Smooth muscle cell (in vitro differentiated cells): ENCODE data around the gene MAP3K3. TPM values are rescaled to one million over a fixed set of nuclear protein-coding genes. Genes with fewer than 3 reads are reported as not detected.

Experiments
- DNase-seq: peaks from one replicate; lab custom pipeline; 2025; ENCODE audit not compliant: unreplicated experiment; lab: John Stamatoyannopoulos, UW
- H2AFZ ChIP-seq: fragments of 200-600 bp; sonication (generic); 2 replicates; pipeline ENCODE4 v1.6.0; 2016; ENCODE audit warnings: antibody characterized with exemption, low read depth, mild to moderate bottlenecking
- H3F3A ChIP-seq: fragments of 200-600 bp; sonication (generic); 2 replicates; pipeline ENCODE4 v1.6.0; 2017; ENCODE audit warnings: antibody characterized with exemption, low read depth
- H3K27ac ChIP-seq: fragments of 200-600 bp; sonication (generic); 2 replicates; pipeline ENCODE4 v1.5.1; 2016; ENCODE audit warnings: low read depth, mild to moderate bottlenecking
- H3K27me3 ChIP-seq: fragments of 200-600 bp; sonication (generic); 2 replicates; pipeline ENCODE4 v1.6.1; 2016; ENCODE audit warnings: low read depth, mild to moderate bottlenecking
- H3K36me3 ChIP-seq: fragments of 200-600 bp; sonication (generic); 2 replicates; pipeline ENCODE4 v1.5.1; 2016; ENCODE audit warnings: low read depth
- H3K4me1 ChIP-seq: fragments of 200-600 bp; sonication (generic); 2 replicates; pipeline ENCODE4 v1.5.1; 2016; ENCODE audit warnings: low read depth
- H3K4me2 ChIP-seq: fragments of 200-600 bp; sonication (generic); 2 replicates; pipeline ENCODE4 v1.6.0; 2016; ENCODE audit warnings: mild to moderate bottlenecking
- H3K4me3 ChIP-seq: fragments of 200-600 bp; sonication (generic); 2 replicates; pipeline ENCODE4 v1.5.1; 2016; ENCODE audit warnings: mild to moderate bottlenecking
- H3K79me2 ChIP-seq: fragments of 200-600 bp; sonication (generic); 2 replicates; pipeline ENCODE4 v1.6.0; 2016; ENCODE audit warnings: low read depth, mild to moderate bottlenecking
- H3K9ac ChIP-seq: fragments of 200-600 bp; sonication (generic); 2 replicates; pipeline ENCODE4 v1.6.0; 2016; ENCODE audit warnings: low read depth
- H3K9me3 ChIP-seq: fragments of 200-600 bp; sonication (generic); replicated peaks from 2 replicates; pipeline ENCODE4 v1.5.1; 2016; ENCODE audit warnings: low read depth
- H4K20me1 ChIP-seq: fragments of 200-600 bp; sonication (generic); 2 replicates; pipeline ENCODE4 v1.6.0; 2016; ENCODE audit warnings: low read depth
- WGBS: methylation state at CpG from one replicate; pipeline ENCODE4 v1.1.7; 2016; ENCODE audit warnings: low lambda C conversion rate; 5-methylcytosine and 5-hydroxymethylcytosine counted together
- polyA plus RNA-seq: library from polyadenylated mRNA; unstranded; fragments of >200 nt; fragmentation: Nextera tagmentation; extraction: Ambion mirVana; gene quantifications from 2 replicates; pipeline ENCODE4 v1.2.1, GENCODE V29; 2016
- total RNA-seq: library from RNA; depleted of rRNA; stranded (reverse); fragments of >200 nt; gene quantifications from 2 replicates; pipeline ENCODE4 v1.2.3, GENCODE V29; 2014
- TF ChIP-seq, protein P1 (sequence below): fragments of 200-600 bp; sonication (generic); IDR thresholded peaks from 2 replicates; pipeline ENCODE4 v1.5.1; 2017; ENCODE audit warnings: borderline replicate concordance, mild to moderate bottlenecking, antibody characterized with exemption; ENCODE audit not compliant: insufficient read depth, poor library complexity, severe bottlenecking

The MAP3K3 gene
- total and polyA plus RNA-seq, 2 experiments from 2014 or later, result 16.0 to 23.6 TPM

DNA sequence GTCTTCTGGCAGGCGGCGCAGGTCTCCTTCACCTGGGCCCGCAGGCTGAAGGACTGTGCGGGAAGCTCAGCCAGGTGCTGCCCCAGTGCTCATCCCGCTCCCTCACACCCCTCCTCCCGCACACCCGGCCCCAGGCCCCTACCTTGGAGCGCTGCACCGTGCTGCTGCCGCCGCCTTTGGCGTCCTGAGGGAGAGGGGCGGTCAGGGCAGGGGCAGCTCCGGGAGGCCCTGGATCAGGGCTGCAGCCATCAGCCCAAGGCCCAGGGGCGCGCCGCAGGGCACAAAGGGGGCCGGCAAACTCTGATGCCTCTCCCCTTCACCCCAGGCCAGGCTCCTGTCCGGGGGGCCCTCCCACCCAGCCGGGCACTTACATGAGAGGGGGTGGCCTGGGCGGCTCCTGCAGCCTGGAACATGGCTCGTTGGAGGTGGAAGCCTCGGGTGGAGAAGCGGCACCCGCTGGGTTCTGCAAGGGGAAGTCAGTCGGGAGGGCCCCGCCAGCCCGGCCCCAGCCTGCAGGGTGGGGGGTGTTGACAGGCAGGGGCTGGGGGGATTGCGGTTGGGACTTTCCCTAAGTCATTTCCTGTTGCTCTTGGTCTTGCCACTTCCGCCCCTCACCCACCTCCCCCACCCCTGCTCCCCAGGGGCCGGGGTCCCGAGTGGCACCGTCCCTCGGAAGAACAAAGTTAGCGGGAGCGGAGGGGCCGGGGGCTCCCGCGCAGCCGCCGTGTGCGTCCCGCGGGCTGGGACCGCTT is 76.8 kb downstream of the MAP3K3 start:
- Histone ChIP-seq H3K27ac (peak overlapping the region; percentile 15), H3K79me2 (no peaks in the 10 kb centered on the region), H4K20me1 (peaks cover 20% of the 10 kb centered on the region), H3K27me3 (no peaks in the 10 kb centered on the region), H3K36me3 (no peaks in the 10 kb centered on the region), H3K4me1 (peaks cover 13% of the 10 kb centered on the region), H3K9ac (peak overlapping the region; percentile 39), H2AFZ (no peak overlapping the region), H3K4me2 (peak overlapping the region; percentile 95), H3K4me3 (peak overlapping the region; percentile 65), H3K9me3 (no peaks in the 10 kb centered on the region), H3F3A (no peaks in the 10 kb centered on the region)
- 9% methylated on average over 25 of the region's 45 CpGs for WGBS
- TF ChIP-seq, protein P1, sequence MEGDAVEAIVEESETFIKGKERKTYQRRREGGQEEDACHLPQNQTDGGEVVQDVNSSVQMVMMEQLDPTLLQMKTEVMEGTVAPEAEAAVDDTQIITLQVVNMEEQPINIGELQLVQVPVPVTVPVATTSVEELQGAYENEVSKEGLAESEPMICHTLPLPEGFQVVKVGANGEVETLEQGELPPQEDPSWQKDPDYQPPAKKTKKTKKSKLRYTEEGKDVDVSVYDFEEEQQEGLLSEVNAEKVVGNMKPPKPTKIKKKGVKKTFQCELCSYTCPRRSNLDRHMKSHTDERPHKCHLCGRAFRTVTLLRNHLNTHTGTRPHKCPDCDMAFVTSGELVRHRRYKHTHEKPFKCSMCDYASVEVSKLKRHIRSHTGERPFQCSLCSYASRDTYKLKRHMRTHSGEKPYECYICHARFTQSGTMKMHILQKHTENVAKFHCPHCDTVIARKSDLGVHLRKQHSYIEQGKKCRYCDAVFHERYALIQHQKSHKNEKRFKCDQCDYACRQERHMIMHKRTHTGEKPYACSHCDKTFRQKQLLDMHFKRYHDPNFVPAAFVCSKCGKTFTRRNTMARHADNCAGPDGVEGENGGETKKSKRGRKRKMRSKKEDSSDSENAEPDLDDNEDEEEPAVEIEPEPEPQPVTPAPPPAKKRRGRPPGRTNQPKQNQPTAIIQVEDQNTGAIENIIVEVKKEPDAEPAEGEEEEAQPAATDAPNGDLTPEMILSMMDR, result no peak
- no peak for DNase-seq

DNA sequence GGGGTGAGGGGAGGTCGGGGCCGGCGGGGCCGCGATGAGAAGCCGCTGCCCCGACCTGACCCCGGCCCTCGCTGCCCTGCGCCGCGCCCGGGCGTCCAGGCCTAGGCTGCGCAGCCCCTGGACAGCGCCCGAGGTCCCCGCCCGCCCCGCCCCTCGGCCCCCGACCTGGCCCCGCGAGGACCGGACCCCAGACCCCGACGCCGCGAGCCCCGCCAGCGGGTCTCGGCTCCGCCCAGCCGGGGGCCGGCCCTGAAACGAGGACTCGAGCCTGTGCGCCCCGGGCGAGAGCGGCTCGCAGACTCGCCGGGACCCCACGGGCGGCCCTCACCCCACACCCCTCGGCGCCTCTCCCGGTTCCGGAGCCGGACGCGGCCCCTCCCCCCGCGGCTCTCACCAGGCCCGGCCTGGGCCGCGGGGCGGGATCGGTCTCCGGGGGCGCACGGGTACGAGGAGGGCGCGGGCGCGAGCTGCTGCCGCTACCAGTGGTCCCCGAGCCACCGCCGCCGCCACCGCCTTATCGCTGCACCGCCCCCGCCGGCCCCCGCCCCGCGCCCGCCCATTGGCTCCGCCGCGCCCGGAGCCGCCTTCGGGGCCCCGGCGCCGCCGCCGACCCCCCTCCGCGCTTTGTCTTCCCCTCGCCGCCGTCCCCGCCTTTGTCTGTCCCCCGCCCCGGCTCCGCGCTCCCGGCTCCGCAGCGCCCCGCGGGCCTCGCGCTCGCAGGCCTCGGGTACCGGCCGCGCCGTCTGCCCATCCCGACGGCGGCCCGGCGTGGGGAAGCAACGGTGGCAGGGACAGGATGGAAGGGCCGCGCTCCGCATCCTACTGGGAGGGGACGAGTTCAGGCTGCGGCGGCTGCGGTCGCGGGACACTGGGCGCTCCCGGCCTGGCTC is 77.7 kb downstream of the MAP3K3 start, which contains the start of gene LIMD2:
TSS of gene LIMD2 (minus strand) at position 488 of the 890 bp plus-strand sequence. CDS start 827 bp downstream, outside the sequence.
- Histone ChIP-seq H4K20me1 (peaks cover 20% of the 10 kb centered on the region), H3K9me3 (no peaks in the 10 kb centered on the region), H3K36me3 (no peaks in the 10 kb centered on the region), H3K4me1 (peaks cover 13% of the 10 kb centered on the region), H3K9ac (peak within 1 kb of the TSS; percentile 39), H2AFZ (no peak within 1 kb of the TSS), H3K27me3 (no peaks in the 10 kb centered on the region), H3K4me3 (peak within 1 kb of the TSS; percentile 65), H3K27ac (peak within 1 kb of the TSS; percentile 56), H3K79me2 (no peaks in the 10 kb centered on the region), H3K4me2 (peak within 1 kb of the TSS; percentile 95), H3F3A (no peaks in the 10 kb centered on the region)
- DNase-seq, result peak; percentile 48
- TF ChIP-seq, protein P1, result no peak
- WGBS, result 0% methylated on average over 61 of the region's 133 CpGs

DNA sequence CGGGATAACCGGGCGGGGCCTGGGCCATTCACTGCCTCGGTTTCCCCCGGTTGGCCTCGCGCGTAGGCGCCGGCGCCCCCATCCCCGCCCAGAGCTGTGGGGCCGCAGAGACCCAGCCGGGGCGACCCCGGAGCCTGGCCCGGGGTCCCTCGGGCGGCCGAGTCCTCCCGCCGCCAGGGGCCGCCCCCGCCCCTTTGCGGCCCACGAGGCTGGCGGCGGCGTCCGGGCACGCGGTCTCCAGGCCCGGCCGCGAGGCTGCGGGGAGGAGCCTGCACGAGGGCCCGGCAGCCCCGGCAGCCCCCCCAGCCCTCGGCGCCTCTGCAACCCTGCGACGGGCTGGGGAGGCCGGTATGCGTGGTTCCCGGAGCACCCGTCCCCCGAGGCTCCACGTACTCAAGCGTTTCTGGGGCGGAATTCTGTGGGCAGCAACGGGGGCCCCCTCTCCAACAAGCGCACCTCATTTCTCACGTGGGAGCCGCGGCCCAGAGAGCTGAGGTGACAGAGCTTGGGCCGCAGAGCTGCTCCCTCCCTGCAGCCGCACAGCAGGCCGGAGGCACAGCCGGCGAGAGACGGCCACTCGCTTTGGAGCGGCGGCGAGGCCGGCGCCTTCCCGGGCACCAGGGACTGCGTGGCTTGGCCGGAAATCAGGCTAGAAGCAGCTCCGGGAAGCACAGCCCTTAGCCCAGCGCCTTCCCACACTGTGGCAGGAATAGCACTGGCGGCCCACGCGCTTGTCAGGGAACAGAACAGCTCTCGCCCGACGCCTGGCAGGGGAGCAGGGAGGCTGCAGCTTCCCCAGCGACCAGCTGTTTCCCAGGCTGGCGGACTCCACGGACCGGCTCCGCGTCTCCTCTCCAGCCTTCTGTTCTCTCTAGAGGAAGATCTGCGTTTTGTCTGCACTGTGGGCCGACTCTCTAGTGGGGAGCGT is 78.6 kb downstream of the MAP3K3 start:
- WGBS, result 9% methylated on average over 76 of the region's 88 CpGs
- TF ChIP-seq, protein P1, result peak; percentile 25
- Histone ChIP-seq H3K36me3 (no peaks in the 10 kb centered on the region), H3K27me3 (no peaks in the 10 kb centered on the region), H3K27ac (peak overlapping the region; percentile 56), H3K79me2 (no peaks in the 10 kb centered on the region), H3K4me1 (peaks cover 13% of the 10 kb centered on the region), H3F3A (no peaks in the 10 kb centered on the region), H3K4me2 (peak overlapping the region; percentile 95), H3K4me3 (peak overlapping the region; percentile 65), H3K9ac (no peak overlapping the region), H2AFZ (no peak overlapping the region), H3K9me3 (no peaks in the 10 kb centered on the region), H4K20me1 (peaks cover 20% of the 10 kb centered on the region)
- peak; percentile 17 for DNase-seq
